H1 (cell line): Measurements from ENCODE around the gene BRD9. TPM values are rescaled to one million over a fixed set of nuclear protein-coding genes. Genes with fewer than 3 reads are reported as not detected.

Source experiments
- CTCF ChIA-PET: fragments of 300-600 bp; sonication (Branson Sonifier 250); formaldehyde crosslinking; loops from one replicate; lab custom pipeline; 2021; ENCODE audit not compliant: partially characterized antibody; lab: Charles Lee
- POLR2A ChIA-PET: fragments of 300-600 bp; sonication (Branson Sonifier 250); formaldehyde crosslinking; loops from one replicate; lab custom pipeline; 2021; ENCODE audit warnings: inconsistent platforms; ENCODE audit not compliant: partially characterized antibody; lab: Charles Lee
- DNase-seq, 2 experiments: peaks; one replicate each; pipeline versions ENCODE4 v3.0.0 to v3.0.0-alpha.2; 2010 to 2022; ENCODE audit warnings: low spot score in 2 of 2, low read depth in 1 of 2, mixed read lengths in 1 of 2
- FAIRE-seq: peaks from 2 replicates; lab custom pipeline; 2011; peaks lifted over from hg19 to GRCh38; lab: Jason Lieb, UNC
- H2AFZ ChIP-seq: 2 replicates; pipeline ENCODE4 v1.8.1; 2012; ENCODE audit warnings: low read length, inconsistent platforms
- H2AK5ac ChIP-seq: 2 replicates; pipeline ENCODE4 v1.6.1; 2013; ENCODE audit warnings: low read depth, low read length
- H2BK120ac ChIP-seq: replicated peaks from 2 replicates; pipeline ENCODE3; 2013; ENCODE audit warnings: low read depth, low read length, inconsistent platforms
- H2BK12ac ChIP-seq: 2 replicates; pipeline ENCODE4 v1.6.1; 2013; ENCODE audit warnings: low read depth, low read length
- H2BK15ac ChIP-seq: 2 replicates; pipeline ENCODE4 v1.6.1; 2013; ENCODE audit warnings: low read length
- H2BK20ac ChIP-seq: 2 replicates; pipeline ENCODE4 v1.6.1; 2013; ENCODE audit warnings: low read length
- H2BK5ac ChIP-seq: 2 replicates; pipeline ENCODE4 v1.6.1; 2013; ENCODE audit warnings: low read depth, low read length
- H3K14ac ChIP-seq: 2 replicates; pipeline ENCODE4 v1.6.1; 2013; ENCODE audit warnings: inconsistent platforms; ENCODE audit not compliant: insufficient read length
- H3K18ac ChIP-seq: 2 replicates; pipeline ENCODE4 v1.6.1; 2013; ENCODE audit warnings: low read length; ENCODE audit errors: extremely low read depth
- H3K23ac ChIP-seq: 2 replicates; pipeline ENCODE4 v1.6.1; 2013; ENCODE audit warnings: inconsistent platforms; ENCODE audit not compliant: insufficient read length
- H3K23me2 ChIP-seq: 2 replicates; pipeline ENCODE4 v1.6.1; 2013; ENCODE audit warnings: low read depth, low read length
- H3K27ac ChIP-seq: 2 replicates; pipeline ENCODE4 v1.6.1; 2011; ENCODE audit warnings: low read depth, low read length, inconsistent platforms
- H3K27me3 ChIP-seq, 4 experiments: replicated peaks in 1 of 4; 1 replicate in 1 of 4; 2 replicates in 3 of 4; pipeline versions ENCODE4 v1.6.1 to v1.8.1; 2011 to 2013; ENCODE audit warnings: low read length in 3 of 4, mild to moderate bottlenecking in 3 of 4, inconsistent platforms in 2 of 4, mixed read lengths in 2 of 4, moderate library complexity in 1 of 4; ENCODE audit not compliant: control insufficient read depth in 3 of 4, insufficient read depth in 3 of 4; ENCODE audit errors: extremely low read depth in 1 of 4
- H3K36me3 ChIP-seq, 4 experiments: 2 replicates each; pipeline versions ENCODE4 v1.6.1 to v1.8.1; 2011 to 2013; ENCODE audit warnings: mild to moderate bottlenecking in 4 of 4, low read length in 3 of 4, moderate library complexity in 2 of 4, control low read depth in 1 of 4, inconsistent platforms in 1 of 4; ENCODE audit not compliant: insufficient read depth in 4 of 4, control insufficient read depth in 2 of 4
- H3K4ac ChIP-seq: replicated peaks from 2 replicates; pipeline ENCODE3; 2013; ENCODE audit warnings: low read length, low read depth, mixed read lengths, inconsistent platforms; ENCODE audit not compliant: insufficient read length
- H3K4me1 ChIP-seq, 4 experiments: replicated peaks in 1 of 4; 1 replicate in 1 of 4; 2 replicates in 3 of 4; pipeline versions ENCODE4 v1.6.1 to v1.8.1; 2011 to 2013; ENCODE audit warnings: low read length in 3 of 4, inconsistent platforms in 2 of 4, mixed read lengths in 1 of 4; ENCODE audit not compliant: insufficient read depth in 4 of 4, control insufficient read depth in 3 of 4
- H3K4me2 ChIP-seq, 2 experiments: 2 replicates each; pipeline versions ENCODE4 v1.6.1 to v1.8.1; 2011 to 2013; ENCODE audit warnings: low read depth in 2 of 2, low read length in 2 of 2, control low read depth in 1 of 2, inconsistent platforms in 1 of 2, mild to moderate bottlenecking in 1 of 2; ENCODE audit not compliant: insufficient read depth in 1 of 2
- H3K4me3 ChIP-seq, 4 experiments: fragments of 200-600, 300-600 bp in 1 of 4; sonication (generic), shearing (Covaris generic), sonication (Bioruptor Twin) in 1 of 4; 2 replicates each; pipeline versions ENCODE4 v1.5.1 to v1.8.1; 2011 to 2016; ENCODE audit warnings: low read length in 4 of 4, low read depth in 3 of 4, control low read depth in 2 of 4, inconsistent platforms in 2 of 4, mild to moderate bottlenecking in 2 of 4, mixed read lengths in 1 of 4, moderate library complexity in 1 of 4; ENCODE audit not compliant: insufficient read depth in 2 of 4; ENCODE audit errors: extremely low read depth in 1 of 4
- H3K56ac ChIP-seq: replicated peaks from 2 replicates; pipeline ENCODE3; 2013; ENCODE audit warnings: low read depth, mild to moderate bottlenecking, mixed read lengths, low read length, inconsistent platforms; ENCODE audit not compliant: insufficient read length
- H3K79me1 ChIP-seq: 2 replicates; pipeline ENCODE4 v1.6.1; 2013; ENCODE audit warnings: low read depth, low read length, control low read depth
- H3K79me2 ChIP-seq, 2 experiments: 2 replicates each; pipeline versions ENCODE4 v1.6.1 to v1.8.1; 2012 to 2013; ENCODE audit warnings: low read length in 2 of 2, mild to moderate bottlenecking in 2 of 2, inconsistent platforms in 1 of 2; ENCODE audit not compliant: insufficient read depth in 2 of 2, control insufficient read depth in 1 of 2
- H3K9ac ChIP-seq, 4 experiments: replicated peaks in 1 of 4; 1 replicate in 1 of 4; 2 replicates in 3 of 4; pipeline versions ENCODE4 v1.6.1 to v1.8.1; 2011 to 2013; ENCODE audit warnings: low read depth in 3 of 4, low read length in 3 of 4, control low read depth in 2 of 4, mild to moderate bottlenecking in 2 of 4, moderate library complexity in 2 of 4, inconsistent platforms in 1 of 4; ENCODE audit errors: extremely low read depth in 1 of 4
- H3K9me3 ChIP-seq, 2 experiments: 2 replicates each; pipeline versions ENCODE4 v1.6.1 to v1.8.1; 2012 to 2013; ENCODE audit warnings: mild to moderate bottlenecking in 2 of 2, moderate library complexity in 2 of 2, control low read depth in 1 of 2, inconsistent platforms in 1 of 2, low read depth in 1 of 2, low read length in 1 of 2, mixed read lengths in 1 of 2; ENCODE audit not compliant: insufficient read depth in 2 of 2
- H4K20me1 ChIP-seq, 2 experiments: replicated peaks in 1 of 2; 2 replicates each; pipeline versions ENCODE3 to v1.8.1; 2011 to 2013; ENCODE audit warnings: inconsistent platforms in 2 of 2, low read length in 2 of 2, mild to moderate bottlenecking in 1 of 2; ENCODE audit not compliant: insufficient read depth in 2 of 2, control insufficient read depth in 1 of 2
- H4K5ac ChIP-seq: 2 replicates; pipeline ENCODE4 v1.6.1; 2013; ENCODE audit warnings: low read length, low read depth, mixed read lengths, inconsistent platforms; ENCODE audit not compliant: insufficient read length
- H4K8ac ChIP-seq: 2 replicates; pipeline ENCODE4 v1.8.0; 2013; ENCODE audit warnings: mild to moderate bottlenecking, moderate library complexity, low read length, inconsistent platforms; ENCODE audit not compliant: insufficient read depth; ENCODE audit errors: extremely low read depth
- H4K91ac ChIP-seq: replicated peaks from 2 replicates; pipeline ENCODE3; 2013; ENCODE audit warnings: low read length, mixed read lengths, inconsistent platforms; ENCODE audit not compliant: insufficient read length
- BACH1 ChIP-seq: IDR thresholded peaks from 2 replicates; pipeline ENCODE4 v1.6.1; 2012; ENCODE audit warnings: low read length, improper control_type of control experiment
- BRCA1 ChIP-seq: IDR thresholded peaks from 2 replicates; pipeline ENCODE4 v1.6.1; 2012; ENCODE audit warnings: low read depth, low read length, improper control_type of control experiment
- CBX8 ChIP-seq: fragments of 300-800, 300-1000 bp; sonication (generic); IDR thresholded peaks from 2 replicates; pipeline ENCODE4 v1.7.1; 2016; ENCODE audit warnings: low read depth, low read length, borderline replicate concordance
- CHD2 ChIP-seq: IDR thresholded peaks from 2 replicates; pipeline ENCODE4 v1.6.1; 2012; ENCODE audit warnings: low read length, improper control_type of control experiment
- FOSL1 ChIP-seq: IDR thresholded peaks from 2 replicates; pipeline ENCODE4 v1.6.1; 2011; ENCODE audit warnings: mild to moderate bottlenecking, low read depth, low read length, moderate library complexity; ENCODE audit not compliant: insufficient read depth
- MAFK ChIP-seq: IDR thresholded peaks from 2 replicates; pipeline ENCODE4 v1.6.1; 2012; ENCODE audit warnings: low read depth, mild to moderate bottlenecking, improper control_type of control experiment, low read length
- MAX ChIP-seq: IDR thresholded peaks from 2 replicates; pipeline ENCODE4 v1.6.1; 2012; ENCODE audit warnings: inconsistent platforms
- RFX5 ChIP-seq: IDR thresholded peaks from 2 replicates; pipeline ENCODE4 v1.6.1; 2011; ENCODE audit warnings: low read depth, low read length, improper control_type of control experiment, borderline replicate concordance
- RXRA ChIP-seq: IDR thresholded peaks from 2 replicates; pipeline ENCODE4 v1.6.1; 2011; ENCODE audit warnings: low read depth, mild to moderate bottlenecking, low read length, moderate library complexity; ENCODE audit not compliant: insufficient read depth
- SIRT6 ChIP-seq: IDR thresholded peaks from one replicate; pipeline ENCODE4 v1.7.1; 2012; ENCODE audit warnings: low read length, inconsistent platforms
- WGBS, 2 experiments: shearing (Covaris generic) in 1 of 2; methylation state at CpG; one replicate each; pipeline versions ENCODE4 v1.1.6 to v1.1.7; 2013 to 2015; ENCODE audit warnings: low lambda C conversion rate in 2 of 2, mixed read lengths in 2 of 2, inconsistent platforms in 1 of 2, low coverage in 1 of 2, missing lambda C conversion rate in 1 of 2; ENCODE audit not compliant: insufficient replicate concordance in 2 of 2, insufficient coverage in 1 of 2, insufficient read length in 1 of 2; ENCODE audit errors: extremely low coverage in 1 of 2, missing lambda C conversion rate in 1 of 2; 5-methylcytosine and 5-hydroxymethylcytosine counted together
- polyA plus RNA-seq, 7 experiments: library from polyadenylated mRNA; depleted of rRNA in 3 of 7; stranded (reverse) in 5 of 7; unstranded in 2 of 7; fragments of >200 nt in 5 of 7; fragments of 200-250 nt in 2 of 7; gene quantifications; 1 replicate in 5 of 7; 2 replicates in 1 of 7; 4 replicates in 1 of 7; pipeline versions ENCODE4 v1.2.1 to v1.2.3, GENCODE V29; 2011 to 2013; ENCODE audit warnings: missing spikeins in 2 of 7, mixed read lengths in 2 of 7
- total RNA-seq: library from RNA; stranded (reverse); fragmentation: NEBNext Ultra II Directional; extraction: Animal tissue kit (Norgen Biotek cat#: 25700); gene quantifications from 2 replicates; pipeline ENCODE4 v1.2.1, GENCODE V29; 2021

BRD9 gene
- total and polyA plus RNA-seq, 2 of the 8 experiments (the other 6 are each of a cell fraction or from before 2014, with no cell fraction given) = 9.3 to 49.4 TPM

DNA sequence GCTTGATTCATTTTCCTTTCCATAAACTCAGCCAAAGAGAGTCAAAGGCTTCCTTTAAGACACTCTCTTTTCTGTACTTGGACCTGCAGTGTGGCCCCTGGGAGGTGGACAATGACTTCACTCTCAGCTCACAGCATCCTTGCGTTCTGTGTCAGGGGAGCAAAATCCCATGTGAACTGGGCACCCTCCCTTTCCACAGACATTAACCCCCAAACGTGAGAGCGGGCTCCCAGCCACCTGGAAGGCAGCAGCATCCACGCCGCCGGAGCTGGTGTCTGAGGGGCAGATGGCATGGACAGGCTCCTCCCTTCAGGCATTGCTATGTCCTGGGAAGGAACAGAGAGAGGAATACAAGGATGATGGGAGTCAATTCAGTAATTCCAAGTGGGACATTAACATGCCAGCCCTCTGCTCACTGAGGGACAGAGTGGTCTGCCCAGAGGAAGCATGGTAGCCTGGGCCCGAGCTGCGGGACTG is 39.6 kb upstream of the BRD9 start:
- Histone ChIP-seq H4K8ac (no peak overlapping the region), H3K27me3 (peaks cover 0 to 2% (median 2%) of the 10 kb centered on the region in 4 experiments; a peak in 5 of 7 replicates), H3K36me3 (no peaks in the 10 kb centered on the region), H3K9me3 (no peaks in the 10 kb centered on the region), H2BK120ac (no peak overlapping the region), H3K4me1 (peaks cover 0 to 2% (median 0%) of the 10 kb centered on the region in 4 experiments; a peak in 1 of 7 replicates), H3K23ac (no peak overlapping the region), H3K14ac (no peak overlapping the region), H3K79me1 (no peaks in the 10 kb centered on the region), H3K4me2 (no peak overlapping the region), H3K27ac (no peak overlapping the region), H3K23me2 (no peaks in the 10 kb centered on the region), H2BK12ac (no peak overlapping the region), H4K91ac (no peak overlapping the region), H3K4me3 (no peak overlapping the region), H2AFZ (no peak overlapping the region)
- WGBS, 2 experiments = 89% methylated on average over 8 of the region's 8 CpGs; no CpG with 5 or more reads in 1 of the 2 experiments
- FAIRE-seq (no peak), DNase-seq (no peak)
- POLR2A ChIA-PET = interaction anchor here (1.1 to 1.7 kb wide), 3 partner anchors 14 to 314 kb away, joined by 3 to 8 read pairs (median 3); no protein-coding TSS in a partner anchor
- TF ChIP-seq CBX8 = no peak
- TF ChIP-seq RXRA = no peak
- TF ChIP-seq BACH1 = no peak
- no peak for TF ChIP-seq MAX
- TF ChIP-seq FOSL1 = no peak
- TF ChIP-seq MAFK = no peak
- TF ChIP-seq RFX5 = no peak
- no peak for TF ChIP-seq CHD2
- no peak for TF ChIP-seq SIRT6
- no peak for TF ChIP-seq BRCA1
- TF ChIP-seq, all 59 proteins: peak for 0
- no peak overlapping the region for H2BK15ac ChIP-seq
- no peak overlapping the region for H2BK5ac ChIP-seq
- H2AK5ac ChIP-seq = no peak overlapping the region
- H4K5ac ChIP-seq = no peak overlapping the region
- H3K18ac ChIP-seq = no peak overlapping the region
- CTCF ChIA-PET = interaction anchor here (0.9 to 4.9 kb wide), 9 partner anchors 9 to 271 kb away, joined by 3 to 20 read pairs (median 6); partner anchors contain the start of gene NKD2
- no peaks in the 10 kb centered on the region for H4K20me1 ChIP-seq
- no peak overlapping the region for H3K4ac ChIP-seq
- H3K56ac ChIP-seq = no peak overlapping the region
- H2BK20ac ChIP-seq = no peak overlapping the region
- no peaks in the 10 kb centered on the region for H3K79me2 ChIP-seq
- H3K9ac ChIP-seq = no peak overlapping the region
